Muscle of arm (tissue), 12 donors: ENCODE results near the gene CRY2. TPM values are rescaled to one million over a fixed set of nuclear protein-coding genes. Genes with fewer than 3 reads are reported as not detected.
"Not testable (repeated sequence)": the region's sequence is repeated elsewhere in the genome, so short reads cannot be mapped to it uniquely, and the experiment has no call there.

ENCODE experiments used
- DNase-seq: peaks from one replicate; pipeline ENCODE4 v3.0.0-alpha.2; 2013
- polyA plus RNA-seq, 12 donors: library from polyadenylated mRNA; unstranded; fragments of 120-200 nt; gene quantifications; one replicate each; pipeline ENCODE4 v1.2.1, GENCODE V29; 2013; ENCODE audit not compliant: insufficient read length in 12 of 12

Gene CRY2
- polyA plus RNA-seq, 12 donors = 22.5 to 31.2 (median 26.5) TPM; not detected in 1

DNA sequence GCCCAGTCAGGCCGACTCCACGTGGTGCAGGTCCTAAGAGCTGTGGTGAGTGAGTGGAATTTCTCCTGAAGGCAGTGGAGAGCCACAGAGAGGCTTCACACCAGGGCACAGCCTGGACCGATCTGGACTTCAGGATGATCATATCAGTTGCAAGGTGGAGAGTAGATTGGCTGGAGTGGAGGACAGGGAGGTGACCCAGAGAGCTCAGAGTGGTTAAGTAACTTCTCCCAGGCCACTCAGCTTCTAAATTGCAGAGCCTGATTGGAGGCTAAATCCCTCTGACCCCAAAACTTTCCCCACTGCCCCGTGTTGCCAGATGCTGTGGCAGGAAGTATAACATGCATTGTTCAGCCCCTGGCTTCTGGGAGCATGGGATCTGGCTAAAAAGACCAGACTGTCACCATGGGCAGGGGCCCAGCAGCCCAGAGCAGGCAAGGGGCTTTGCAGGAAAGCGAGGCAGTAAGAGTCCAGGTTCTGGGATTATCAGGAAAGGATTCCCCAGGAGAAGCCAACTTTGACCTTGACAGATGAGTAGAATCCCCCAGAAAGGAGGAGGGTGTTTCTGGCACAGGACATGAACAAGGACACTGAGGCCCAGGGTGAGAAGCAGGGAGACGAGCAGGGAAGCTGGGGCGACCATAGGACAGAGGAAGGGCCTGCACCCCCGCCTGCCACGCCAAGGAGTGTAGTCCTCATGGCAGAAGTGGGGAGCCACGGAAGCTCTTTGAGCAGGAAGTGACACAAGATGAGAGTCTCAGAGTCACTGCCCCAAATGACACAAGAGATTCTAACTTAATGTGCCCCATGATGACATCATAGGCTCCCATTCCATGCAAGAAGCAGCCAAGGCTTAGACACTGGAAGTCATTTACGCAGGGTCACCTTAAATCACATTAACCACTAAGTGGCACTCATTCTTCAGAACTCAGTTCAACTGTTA is 37.5 kb upstream of the CRY2 start:
- no peak for DNase-seq

DNA sequence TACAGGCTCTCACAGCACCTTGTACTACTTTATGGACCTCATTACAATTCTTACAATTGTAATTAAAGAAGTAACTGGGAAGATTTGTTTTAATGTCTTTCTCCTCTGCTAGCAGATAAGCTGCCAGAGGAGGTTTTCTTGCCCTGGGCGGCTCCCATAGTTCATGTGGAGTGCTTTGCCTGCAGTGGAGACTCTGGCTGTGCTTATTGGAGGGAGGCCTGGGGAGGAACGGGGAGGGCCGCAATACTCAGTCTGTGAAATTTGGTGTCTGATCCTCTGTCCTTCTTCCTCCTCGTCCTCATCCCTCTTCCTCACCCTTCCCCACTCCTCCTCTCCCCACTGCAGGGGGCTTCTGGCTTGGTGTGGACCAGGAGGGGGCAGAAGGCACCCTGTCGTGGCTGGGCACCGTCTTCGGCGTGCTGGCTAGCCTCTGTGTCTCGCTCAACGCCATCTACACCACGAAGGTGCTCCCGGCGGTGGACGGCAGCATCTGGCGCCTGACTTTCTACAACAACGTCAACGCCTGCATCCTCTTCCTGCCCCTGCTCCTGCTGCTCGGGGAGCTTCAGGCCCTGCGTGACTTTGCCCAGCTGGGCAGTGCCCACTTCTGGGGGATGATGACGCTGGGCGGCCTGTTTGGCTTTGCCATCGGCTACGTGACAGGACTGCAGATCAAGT is 36.7 kb upstream of the CRY2 start:
- DNase-seq = no peak

GRCh38 chr11:45811109-45811435 is 36.2 kb upstream of the CRY2 start:
- no peak for DNase-seq

- DNase-seq = no peak
Measured at GRCh38 chr11:45811571-45812290, 35.5 kb upstream of the CRY2 start.

DNA sequence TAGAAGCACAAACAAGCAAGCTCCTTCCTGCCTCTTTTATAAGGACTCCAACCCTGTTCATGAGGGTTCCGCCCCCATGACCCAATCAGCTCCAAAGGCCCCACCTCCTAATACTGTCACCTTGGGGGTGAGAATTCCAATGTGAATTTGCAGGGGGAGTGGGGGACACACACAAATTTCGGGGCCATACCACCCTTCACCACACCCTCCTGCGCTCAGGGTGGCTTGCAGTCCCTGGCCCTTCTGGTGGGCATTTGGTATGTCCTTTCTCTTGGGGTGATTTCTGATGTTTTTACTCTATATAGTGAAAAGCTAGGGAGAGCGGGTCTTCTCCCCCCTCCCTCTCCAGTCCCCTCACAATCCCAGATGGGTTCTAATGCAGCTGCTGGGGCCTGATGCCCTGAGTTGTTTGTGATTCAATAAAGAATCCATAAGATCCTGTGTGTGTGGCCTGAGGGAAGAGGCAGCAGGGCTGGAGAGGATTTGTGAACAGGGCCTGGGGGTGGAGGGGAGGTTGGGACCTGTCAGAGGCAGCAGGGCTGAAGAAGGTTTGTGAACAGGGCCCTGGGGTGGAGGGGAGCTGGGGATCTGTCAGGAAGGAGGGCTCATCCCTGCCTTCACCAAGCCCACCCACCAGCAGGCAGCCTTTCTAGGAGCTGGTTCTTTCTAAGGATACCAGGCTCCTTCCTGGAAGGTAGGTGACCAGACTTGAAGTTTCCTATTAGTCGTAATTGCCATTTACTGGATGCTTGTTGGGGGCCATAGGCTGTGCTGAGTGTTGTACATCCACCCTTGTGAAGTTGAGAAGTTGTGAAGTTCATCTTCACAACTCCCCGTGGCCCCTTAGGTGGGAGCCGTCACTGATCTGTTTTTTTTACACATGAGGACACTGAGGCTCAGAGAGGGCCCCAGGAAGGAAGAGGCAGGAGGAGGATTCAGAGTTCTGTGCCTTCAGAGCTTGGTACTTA is 34.4 kb upstream of the CRY2 start:
- DNase-seq = no peak

DNA sequence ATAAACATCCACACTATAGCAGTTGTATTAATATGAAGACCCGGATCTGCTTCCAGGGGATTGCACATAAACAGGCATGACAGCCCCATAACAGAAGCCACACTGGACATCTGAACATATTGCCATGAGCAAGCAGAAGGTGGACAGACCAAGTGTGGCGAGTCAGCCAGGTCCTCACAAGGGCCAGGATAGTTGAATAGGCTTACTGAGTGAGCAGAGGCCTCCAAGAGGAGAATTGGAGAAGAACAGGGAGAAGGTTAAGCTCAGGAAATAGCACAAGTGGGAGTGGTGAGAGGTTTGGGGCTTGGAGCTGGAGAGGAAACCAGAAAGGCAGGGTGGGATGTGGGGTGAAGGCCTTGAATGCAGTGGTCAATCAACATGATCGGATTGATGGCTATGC is 31.5 kb upstream of the CRY2 start:
- DNase-seq = no peak

DNA sequence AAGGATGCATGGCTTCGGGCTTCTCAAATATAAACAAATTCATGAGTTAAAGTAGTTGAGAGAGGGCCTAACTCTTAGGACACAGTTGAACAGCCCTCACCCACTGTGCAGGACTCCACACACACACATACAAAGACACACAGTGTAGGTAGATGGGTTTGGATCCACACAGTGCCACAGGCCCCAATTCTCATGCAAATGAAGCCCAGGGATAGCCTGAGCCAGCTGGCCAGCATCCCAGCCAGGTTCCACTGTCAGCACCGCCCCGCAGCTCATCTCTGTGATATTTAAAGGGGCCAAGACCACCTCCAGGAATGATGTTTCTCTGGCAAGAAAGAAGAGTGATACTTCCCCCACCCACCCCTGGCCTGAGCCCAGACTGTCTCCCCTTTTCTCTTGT is 30.7 kb upstream of the CRY2 start:
- no peak for DNase-seq

GRCh38 chr11:45817191-45817590 is 30.1 kb upstream of the CRY2 start:
- no peak for DNase-seq

DNA sequence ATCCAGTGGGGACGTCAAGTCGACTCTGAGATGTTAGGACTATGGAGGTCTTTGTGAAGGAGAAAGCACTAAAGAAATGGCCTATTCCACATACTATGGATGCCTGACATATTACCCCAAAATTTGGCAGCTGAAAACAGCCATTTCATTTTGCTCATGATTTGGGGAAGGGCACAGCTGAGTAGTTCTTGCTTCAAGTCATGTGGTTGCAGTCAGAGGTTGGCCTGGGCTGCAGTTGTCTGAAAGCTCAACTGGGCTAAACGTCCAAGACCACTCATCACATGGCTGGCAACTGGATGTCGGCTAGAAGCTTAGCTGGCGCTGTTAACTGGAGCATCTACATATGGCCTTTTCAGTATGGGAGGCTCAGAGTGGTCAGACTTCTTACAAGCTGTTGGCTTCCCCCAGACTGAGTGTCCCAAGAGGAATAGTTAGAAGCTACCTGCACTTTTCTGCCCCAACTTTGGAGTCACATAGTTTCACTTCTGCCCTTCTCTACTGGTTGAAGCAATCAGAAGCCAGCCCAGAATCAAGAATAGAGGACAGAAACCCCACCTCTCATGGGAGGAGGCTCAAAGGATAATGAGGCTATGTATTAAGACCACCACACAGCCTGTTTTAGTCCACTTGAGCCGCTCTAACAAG is 28.2 kb upstream of the CRY2 start:
- DNase-seq = no peak

- DNase-seq = no peak
Measured at GRCh38 chr11:45820211-45820857, 26.9 kb upstream of the CRY2 start.

- not testable (repeated sequence) for DNase-seq
Measured at GRCh38 chr11:45826492-45826891, 20.8 kb upstream of the CRY2 start.

DNA sequence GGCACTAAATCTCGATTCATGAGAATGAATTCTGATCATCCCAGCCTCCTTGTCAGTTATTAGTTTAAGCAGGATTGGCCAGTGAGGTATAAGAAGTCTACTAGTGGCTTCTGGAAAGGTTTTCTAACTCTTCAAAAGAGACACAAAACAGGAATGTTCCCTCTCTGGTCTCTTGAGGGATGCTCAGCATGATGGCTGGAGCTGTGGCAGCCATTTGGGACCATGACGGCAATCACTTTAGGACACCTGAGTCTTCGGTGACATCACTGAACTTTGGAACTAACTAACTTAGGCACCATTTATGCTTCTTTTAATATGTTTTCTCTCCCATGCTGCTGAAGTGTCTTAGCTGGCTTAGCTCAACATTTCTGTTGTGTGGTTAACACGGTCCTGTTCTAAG is 20.2 kb upstream of the CRY2 start:
- no peak for DNase-seq

DNA sequence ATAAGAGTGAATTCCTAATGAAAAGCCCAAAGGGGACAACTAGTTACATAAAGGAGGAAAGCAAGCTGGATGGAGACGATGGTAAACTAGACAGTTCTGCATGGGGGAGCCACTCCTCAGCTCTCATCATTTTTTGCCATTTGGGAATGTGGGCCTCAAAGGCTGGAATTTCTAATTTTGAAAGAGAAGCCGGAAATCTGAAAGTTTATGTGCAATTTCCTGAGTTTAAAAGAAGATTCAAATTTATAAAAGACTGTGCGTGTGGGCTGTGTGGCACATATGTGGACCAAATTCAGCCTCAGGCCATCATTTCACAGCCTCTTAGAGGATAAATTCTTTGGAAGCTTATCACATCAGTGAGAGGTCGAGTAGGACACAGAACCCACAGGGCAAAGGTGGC is 18.3 kb upstream of the CRY2 start:
- no peak for DNase-seq

DNA sequence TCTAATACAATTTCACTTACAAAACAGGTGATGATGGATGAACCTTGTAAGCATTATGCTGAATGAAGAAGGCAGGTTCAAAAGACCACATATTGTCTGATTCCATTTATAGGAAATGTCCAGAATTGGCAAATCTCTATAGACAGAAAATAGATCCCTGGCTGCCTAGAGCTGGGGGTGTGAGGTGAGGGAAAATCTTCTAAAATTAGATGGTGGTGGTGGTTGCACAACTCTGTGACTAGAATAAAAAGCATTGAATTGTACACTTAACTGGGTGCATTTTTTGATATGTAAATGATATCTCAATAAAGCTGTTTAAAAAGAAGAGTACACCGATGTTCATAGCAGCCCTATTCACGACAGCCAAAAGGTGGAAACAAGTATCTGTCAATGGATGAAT is 16.7 kb upstream of the CRY2 start:
- no peak for DNase-seq

DNA sequence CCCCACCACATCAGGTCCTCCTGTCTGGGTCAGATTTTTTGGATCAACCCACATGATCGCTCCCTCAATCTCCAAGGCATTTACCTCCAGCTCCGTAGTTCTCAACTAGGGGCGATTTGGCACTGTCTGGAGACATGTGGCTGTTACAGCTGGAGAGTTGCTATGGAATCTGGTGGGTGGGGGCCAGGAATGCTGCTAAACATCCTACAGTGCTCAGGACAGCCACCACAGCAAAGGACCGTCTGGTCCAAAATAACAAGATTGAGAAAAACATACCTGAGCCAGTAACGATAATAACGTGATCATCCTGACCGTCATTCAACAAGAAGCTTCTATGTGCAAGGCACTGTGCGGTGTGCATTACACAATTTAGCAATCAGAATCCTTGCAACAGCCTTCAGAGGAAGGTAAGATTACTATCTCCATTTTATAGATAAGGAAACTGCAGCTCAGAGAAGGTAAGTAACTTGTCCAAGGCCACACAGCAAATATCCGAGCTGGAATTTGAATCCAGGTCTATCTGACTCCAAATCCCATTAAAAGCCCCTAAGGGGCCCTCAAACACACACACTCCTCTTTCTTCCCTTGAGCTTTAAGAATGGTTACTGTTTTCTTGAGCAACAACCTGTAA is 14.3 kb upstream of the CRY2 start:
- DNase-seq = no peak

- no peak for DNase-seq
Measured at GRCh38 chr11:45833761-45834160, 13.5 kb upstream of the CRY2 start.

- DNase-seq = no peak
Measured at GRCh38 chr11:45834298-45834756, 12.9 kb upstream of the CRY2 start.

DNA sequence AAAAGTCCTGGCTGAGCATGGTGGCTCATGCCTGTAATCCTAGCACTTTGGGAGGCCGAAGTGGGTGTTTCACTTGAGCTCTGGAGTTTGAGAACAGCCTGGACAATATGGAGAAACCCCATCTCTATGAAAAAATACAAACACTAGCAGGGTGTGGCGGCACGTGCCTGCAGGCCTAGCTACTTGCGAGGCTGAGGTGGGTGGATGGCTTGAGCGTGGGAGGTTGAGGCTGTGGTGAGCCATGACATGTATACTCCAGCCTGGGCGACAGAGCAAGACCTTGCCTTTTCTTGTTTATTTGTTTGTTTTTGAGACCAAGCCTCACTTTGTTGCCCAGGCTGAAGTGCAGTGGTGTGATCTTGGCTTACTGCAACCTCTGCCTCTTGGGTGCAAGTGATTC is 8.1 kb upstream of the CRY2 start:
- DNase-seq = no peak

- not testable (repeated sequence) for DNase-seq
Measured at GRCh38 chr11:45840251-45840650, 7.0 kb upstream of the CRY2 start.
